IMR-90 (cell line): ENCODE results near the gene SH2D4B. TPM values are rescaled to one million over a fixed set of nuclear protein-coding genes. Genes with fewer than 3 reads are reported as not detected.

ENCODE experiments used
- ATAC-seq: fragments of 200-7000 bp; cut with Tn5 transposase; 2 replicates; pipeline ENCODE4 v1.9.1; 2020; ENCODE audit warnings: low read depth, mild to moderate bottlenecking, moderate library complexity
- BruUV-seq: library from RNA; stranded (reverse); fragments of 400-500 nt; replicated peaks from 2 replicates; lab custom pipeline; 2021; lab: Mats Ljungman, UMichigan
- CTCF ChIA-PET: fragments of 300-600 bp; formaldehyde crosslinking; extraction: SDS; loops from one replicate; lab custom pipeline; 2021; ENCODE audit warnings: antibody characterized with exemption; lab: Yijun Ruan, JAX
- POLR2A ChIA-PET: fragments of 300-600 bp; sonication (Branson Sonifier 250); formaldehyde crosslinking; loops from one replicate; lab custom pipeline; 2022; ENCODE audit warnings: antibody characterized with exemption; ENCODE audit not compliant: unreplicated experiment; lab: Charles Lee
- DNase-seq: peaks from one replicate; pipeline ENCODE4 v3.0.0; 2013
- H2AFZ ChIP-seq: replicated peaks from 2 replicates; pipeline ENCODE3; 2013; ENCODE audit warnings: low read length, mild to moderate bottlenecking; ENCODE audit not compliant: poor library complexity
- H2AK5ac ChIP-seq: 2 replicates; pipeline ENCODE4 v1.6.1; 2013; ENCODE audit warnings: low read depth, low read length, inconsistent platforms
- H2AK9ac ChIP-seq: replicated peaks from 2 replicates; pipeline ENCODE3; 2013; ENCODE audit warnings: mild to moderate bottlenecking, low read depth, low read length, moderate library complexity; ENCODE audit not compliant: poor library complexity
- H2BK120ac ChIP-seq: 2 replicates; pipeline ENCODE4 v1.6.1; 2013; ENCODE audit warnings: low read depth, low read length, inconsistent platforms
- H2BK15ac ChIP-seq: 3 replicates; pipeline ENCODE4 v1.6.1; 2013; ENCODE audit warnings: low read depth, low read length, inconsistent platforms
- H2BK20ac ChIP-seq: 2 replicates; pipeline ENCODE4 v1.6.1; 2013; ENCODE audit warnings: low read depth, mild to moderate bottlenecking, inconsistent platforms, low read length, moderate library complexity
- H2BK5ac ChIP-seq: 2 replicates; pipeline ENCODE4 v1.6.1; 2013; ENCODE audit warnings: mild to moderate bottlenecking, low read depth, low read length, inconsistent platforms; ENCODE audit not compliant: poor library complexity, severe bottlenecking
- H3K14ac ChIP-seq: replicated peaks from 2 replicates; pipeline ENCODE4 v1.6.1; 2013; ENCODE audit warnings: low read depth, low read length, inconsistent platforms
- H3K18ac ChIP-seq: 2 replicates; pipeline ENCODE4 v1.6.1; 2013; ENCODE audit warnings: low read depth, low read length, control low read depth
- H3K23ac ChIP-seq: 2 replicates; pipeline ENCODE4 v1.6.1; 2013; ENCODE audit warnings: low read depth, low read length, inconsistent platforms
- H3K27ac ChIP-seq: 2 replicates; pipeline ENCODE4 v1.5.1; 2013; ENCODE audit warnings: mild to moderate bottlenecking, control low read depth, low read length; ENCODE audit not compliant: insufficient read depth
- H3K27me3 ChIP-seq: 2 replicates; pipeline ENCODE4 v1.6.1; 2013; ENCODE audit warnings: low read length; ENCODE audit not compliant: control insufficient read depth, insufficient read depth
- H3K36me3 ChIP-seq: 2 replicates; pipeline ENCODE4 v1.6.1; 2013; ENCODE audit warnings: low read length, mixed read lengths; ENCODE audit not compliant: control insufficient read depth, insufficient read depth
- H3K4ac ChIP-seq: 2 replicates; pipeline ENCODE4 v1.6.1; 2013; ENCODE audit warnings: low read depth, low read length, inconsistent platforms
- H3K4me1 ChIP-seq: 2 replicates; pipeline ENCODE4 v1.6.1; 2013; ENCODE audit warnings: low read length, mixed read lengths; ENCODE audit not compliant: control insufficient read depth, insufficient read depth
- H3K4me2 ChIP-seq: 2 replicates; pipeline ENCODE4 v1.6.1; 2013; ENCODE audit warnings: low read depth, mild to moderate bottlenecking, control low read depth, low read length, moderate library complexity
- H3K4me3 ChIP-seq: 2 replicates; pipeline ENCODE4 v1.5.1; 2013; ENCODE audit warnings: low read depth, mild to moderate bottlenecking, control low read depth, low read length, moderate library complexity; ENCODE audit not compliant: insufficient read depth
- H3K56ac ChIP-seq: 2 replicates; pipeline ENCODE4 v1.6.1; 2013; ENCODE audit warnings: low read length, inconsistent platforms; ENCODE audit not compliant: insufficient read depth; ENCODE audit errors: extremely low read depth
- H3K79me1 ChIP-seq, 2 experiments: 2 replicates each; pipeline ENCODE4 v1.6.1; 2013; ENCODE audit warnings: low read length in 2 of 2, inconsistent platforms in 1 of 2, low read depth in 1 of 2
- H3K9ac ChIP-seq: 2 replicates; pipeline ENCODE4 v1.6.1; 2013; ENCODE audit warnings: low read depth, low read length, control low read depth
- H3K9me1 ChIP-seq: 2 replicates; pipeline ENCODE4 v1.6.1; 2013; ENCODE audit warnings: low read length, inconsistent platforms; ENCODE audit not compliant: insufficient read depth
- H3K9me3 ChIP-seq: 2 replicates; pipeline ENCODE4 v1.6.1; 2013; ENCODE audit warnings: low read length; ENCODE audit not compliant: control insufficient read depth, insufficient read depth
- H4K20me1 ChIP-seq: 2 replicates; pipeline ENCODE4 v1.6.1; 2013; ENCODE audit warnings: low read length, inconsistent platforms; ENCODE audit not compliant: insufficient read depth
- H4K5ac ChIP-seq: 2 replicates; pipeline ENCODE4 v1.6.1; 2013; ENCODE audit warnings: mild to moderate bottlenecking, low read depth, low read length, control low read depth
- H4K8ac ChIP-seq, 2 experiments: 2 replicates each; pipeline ENCODE4 v1.6.1; 2013; ENCODE audit warnings: low read depth in 2 of 2, low read length in 2 of 2, control low read depth in 1 of 2, inconsistent platforms in 1 of 2
- H4K91ac ChIP-seq: 2 replicates; pipeline ENCODE4 v1.6.1; 2013; ENCODE audit warnings: low read depth, low read length, inconsistent platforms; ENCODE audit not compliant: insufficient read depth
- CEBPB ChIP-seq: IDR thresholded peaks from 2 replicates; pipeline ENCODE4 v1.6.1; 2012; ENCODE audit warnings: low read depth, low read length, improper control_type of control experiment
- CHD1 ChIP-seq: IDR thresholded peaks from 2 replicates; pipeline ENCODE4 v1.6.1; 2012; ENCODE audit warnings: low read depth, low read length, improper control_type of control experiment
- FOS ChIP-seq: fragments of 150-350 bp; IDR thresholded peaks from 2 replicates; pipeline ENCODE4 v1.6.1; 2016; ENCODE audit warnings: low read depth, low read length
- MAZ ChIP-seq: IDR thresholded peaks from 2 replicates; pipeline ENCODE4 v1.6.1; 2012; ENCODE audit warnings: low read depth, mild to moderate bottlenecking, low read length, improper control_type of control experiment, moderate library complexity, borderline replicate concordance
- MXI1 ChIP-seq: IDR thresholded peaks from 2 replicates; pipeline ENCODE4 v1.6.1; 2012; ENCODE audit warnings: low read depth, mild to moderate bottlenecking, low read length, moderate library complexity, borderline replicate concordance
- RAD21 ChIP-seq: IDR thresholded peaks from 2 replicates; pipeline ENCODE4 v1.6.1; 2012; ENCODE audit warnings: low read length, improper control_type of control experiment
- RCOR1 ChIP-seq: IDR thresholded peaks from 2 replicates; pipeline ENCODE4 v1.6.1; 2012; ENCODE audit warnings: mild to moderate bottlenecking, low read length, improper control_type of control experiment; ENCODE audit not compliant: insufficient replicate concordance
- RFX5 ChIP-seq: IDR thresholded peaks from 2 replicates; pipeline ENCODE4 v1.8.0; 2012; ENCODE audit warnings: low read depth, mild to moderate bottlenecking, low read length, moderate library complexity
- SMC3 ChIP-seq: fragments of 150-350 bp; IDR thresholded peaks from 2 replicates; pipeline ENCODE4 v1.6.1; 2016; ENCODE audit warnings: low read depth, mild to moderate bottlenecking, antibody characterized with exemption, low read length, moderate library complexity
- USF2 ChIP-seq: fragments of 150-350 bp; IDR thresholded peaks from 2 replicates; pipeline ENCODE4 v1.6.1; 2017; ENCODE audit warnings: mild to moderate bottlenecking, antibody characterized with exemption, low read length, low read depth
- dilution Hi-C: fragments of 300-500 bp; cut with HindIII; formaldehyde crosslinking; loops from one replicate; pipeline ENCODE4 v1.14.3; 2018; ENCODE audit warnings: low sequenced_read_pairs; ENCODE audit not compliant: unreplicated experiment
- in situ Hi-C: fragments of 300-500 bp; cut with MboI; formaldehyde crosslinking; loops from 3 replicates; pipeline ENCODE4 v1.14.3; 2019; ENCODE audit warnings: low sequenced_read_pairs, inconsistent platforms, mixed read lengths
- intact Hi-C: fragments of 100-400 bp; cut with micrococcal nuclease; formaldehyde crosslinking; loops from 2 replicates; pipeline ENCODE4 v1.10.0; 2022
- polyA plus RNA-seq, 3 experiments: library from polyadenylated mRNA; depleted of rRNA; stranded (reverse); fragments of >200 nt; gene quantifications; 2 replicates each; pipeline ENCODE4 v1.2.3, GENCODE V29; 2012; ENCODE audit warnings: low replicate concordance in 1 of 3
- total RNA-seq: library from RNA; depleted of rRNA; stranded (reverse); fragments of >200 nt; gene quantifications from 2 replicates; pipeline ENCODE4 v1.2.3, GENCODE V29; 2012
- TF ChIP-seq, protein P1 (sequence below): fragments of 150-350 bp; IDR thresholded peaks from 2 replicates; pipeline ENCODE4 v1.6.1; 2016; ENCODE audit warnings: low read depth, mild to moderate bottlenecking, low read length, moderate library complexity, borderline replicate concordance
- TF ChIP-seq, protein P2 (sequence below): conservative IDR thresholded peaks from 2 replicates; pipeline ENCODE4 v1.5.1; 2012; ENCODE audit warnings: mild to moderate bottlenecking, low read depth, low read length, improper control_type of control experiment

The SH2D4B gene
- total and polyA plus RNA-seq, 2 of the 4 experiments (the other 2 are of a cell fraction): not detected

GRCh38 chr10:80690434-80690833 is 152.7 kb downstream of the SH2D4B start:
- ChIA-PET CTCF (no interaction called here), POLR2A (no interaction called here)
- Histone ChIP-seq H3K9me1 (no peaks in the 10 kb centered on the region), H3K79me1 (no peaks in the 10 kb centered on the region), H2BK15ac (no peak overlapping the region), H2BK20ac (no peak overlapping the region), H3K36me3 (no peaks in the 10 kb centered on the region), H4K8ac (no peak overlapping the region), H2AK9ac (no peak overlapping the region), H2AFZ (no peak overlapping the region), H3K27ac (no peak overlapping the region), H3K9ac (no peak overlapping the region), H2BK5ac (no peak overlapping the region), H3K4ac (no peak overlapping the region), H3K9me3 (no peaks in the 10 kb centered on the region), H3K56ac (no peak overlapping the region), H4K20me1 (no peaks in the 10 kb centered on the region), H3K14ac (no peak overlapping the region), H2BK120ac (no peak overlapping the region), H4K5ac (no peak overlapping the region), H2AK5ac (no peak overlapping the region), H3K4me1 (no peaks in the 10 kb centered on the region), H3K4me3 (no peak overlapping the region), H3K18ac (no peak overlapping the region), H3K4me2 (no peak overlapping the region), H3K23ac (no peak overlapping the region), H4K91ac (no peak overlapping the region), H3K27me3 (no peaks in the 10 kb centered on the region)
- intact Hi-C loops (no loop called here), dilution Hi-C loops (no loop called here), in situ Hi-C loops (no loop called here)
- ATAC-seq (no peak), DNase-seq (no peak)
- BruUV-seq: no TSS peak
- TF ChIP-seq RAD21: no peak
- TF ChIP-seq CEBPB: no peak
- TF ChIP-seq CHD1: no peak
- TF ChIP-seq RFX5: no peak
- TF ChIP-seq USF2: no peak
- no peak for TF ChIP-seq SMC3
- no peak for TF ChIP-seq MXI1
- TF ChIP-seq, protein P1, sequence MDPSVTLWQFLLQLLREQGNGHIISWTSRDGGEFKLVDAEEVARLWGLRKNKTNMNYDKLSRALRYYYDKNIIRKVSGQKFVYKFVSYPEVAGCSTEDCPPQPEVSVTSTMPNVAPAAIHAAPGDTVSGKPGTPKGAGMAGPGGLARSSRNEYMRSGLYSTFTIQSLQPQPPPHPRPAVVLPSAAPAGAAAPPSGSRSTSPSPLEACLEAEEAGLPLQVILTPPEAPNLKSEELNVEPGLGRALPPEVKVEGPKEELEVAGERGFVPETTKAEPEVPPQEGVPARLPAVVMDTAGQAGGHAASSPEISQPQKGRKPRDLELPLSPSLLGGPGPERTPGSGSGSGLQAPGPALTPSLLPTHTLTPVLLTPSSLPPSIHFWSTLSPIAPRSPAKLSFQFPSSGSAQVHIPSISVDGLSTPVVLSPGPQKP: no peak
- no peak for TF ChIP-seq FOS
- TF ChIP-seq MAZ: no peak
- no peak for TF ChIP-seq RCOR1
- TF ChIP-seq, protein P2, sequence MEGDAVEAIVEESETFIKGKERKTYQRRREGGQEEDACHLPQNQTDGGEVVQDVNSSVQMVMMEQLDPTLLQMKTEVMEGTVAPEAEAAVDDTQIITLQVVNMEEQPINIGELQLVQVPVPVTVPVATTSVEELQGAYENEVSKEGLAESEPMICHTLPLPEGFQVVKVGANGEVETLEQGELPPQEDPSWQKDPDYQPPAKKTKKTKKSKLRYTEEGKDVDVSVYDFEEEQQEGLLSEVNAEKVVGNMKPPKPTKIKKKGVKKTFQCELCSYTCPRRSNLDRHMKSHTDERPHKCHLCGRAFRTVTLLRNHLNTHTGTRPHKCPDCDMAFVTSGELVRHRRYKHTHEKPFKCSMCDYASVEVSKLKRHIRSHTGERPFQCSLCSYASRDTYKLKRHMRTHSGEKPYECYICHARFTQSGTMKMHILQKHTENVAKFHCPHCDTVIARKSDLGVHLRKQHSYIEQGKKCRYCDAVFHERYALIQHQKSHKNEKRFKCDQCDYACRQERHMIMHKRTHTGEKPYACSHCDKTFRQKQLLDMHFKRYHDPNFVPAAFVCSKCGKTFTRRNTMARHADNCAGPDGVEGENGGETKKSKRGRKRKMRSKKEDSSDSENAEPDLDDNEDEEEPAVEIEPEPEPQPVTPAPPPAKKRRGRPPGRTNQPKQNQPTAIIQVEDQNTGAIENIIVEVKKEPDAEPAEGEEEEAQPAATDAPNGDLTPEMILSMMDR: no peak
